ENCODE results near the gene KDM4B. TPM values are rescaled to one million over a fixed set of nuclear protein-coding genes. Genes with fewer than 3 reads are reported as not detected.
"Not testable (repeated sequence)": the region's sequence is repeated elsewhere in the genome, so short reads cannot be mapped to it uniquely, and the experiment has no call there.

Gene KDM4B
- total RNA-seq, 2 donors from 2014 or later, result 57.0 to 63.1 TPM

DNA sequence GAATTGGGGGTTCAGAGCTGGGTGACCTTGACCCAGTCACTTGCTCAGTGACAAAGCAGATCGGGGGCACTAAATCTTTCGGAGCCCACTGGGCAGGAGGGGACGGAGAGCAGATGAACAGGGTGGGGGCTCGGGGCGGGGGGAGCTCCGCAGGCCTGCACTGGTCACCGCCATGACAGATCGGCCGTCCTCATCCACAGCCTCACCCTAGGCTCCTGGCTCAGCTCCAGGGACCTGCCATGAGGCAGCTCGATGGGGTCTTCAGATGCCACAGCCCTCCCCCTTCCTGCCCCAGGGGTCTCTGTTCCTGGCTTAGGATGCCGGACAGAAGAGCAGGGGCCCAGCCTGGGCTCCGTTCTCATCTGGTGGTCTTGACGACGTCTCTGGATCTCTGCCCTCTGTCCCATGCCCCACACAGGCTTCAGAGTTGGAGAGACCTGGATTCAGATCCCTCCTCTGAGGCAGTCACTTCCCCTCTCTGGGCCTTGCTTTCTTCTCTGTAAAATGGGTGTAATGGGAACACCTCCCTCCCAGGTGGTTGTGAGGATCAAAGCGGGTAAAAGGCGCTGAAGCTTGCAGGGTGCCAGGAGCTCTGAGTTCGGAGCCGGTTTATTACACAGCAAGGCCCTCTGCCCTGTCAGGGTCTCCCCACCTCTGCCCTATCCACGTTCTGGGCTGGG lies 3.0 kb downstream of the KDM4B start:
- no peaks in the 10 kb centered on the region for H3K27me3 Mint-ChIP-seq
- peak overlapping the region; percentile 53 for H3K4me3 Mint-ChIP-seq
- peaks cover 40 to 44% of the 10 kb centered on the region in 2 donors for H3K4me1 Mint-ChIP-seq (ENCODE audit: low read depth in 2 of 2)
- DNase-seq (ENCODE audit: low spot score) (peak; percentile 56), ATAC-seq (no peak)
- no peaks in the 10 kb centered on the region for H3K36me3 Mint-ChIP-seq
- peak overlapping the region in 1 of 2 donors; percentile 43 for H3K27ac Mint-ChIP-seq
- H3K9me3 Mint-ChIP-seq, result no peaks in the 10 kb centered on the region

- no peak for ATAC-seq
Observed at GRCh38 chr19:4972509-4973230, 3.8 kb downstream of the KDM4B start.

GRCh38 chr19:4974880-4975469 lies 6.1 kb downstream of the KDM4B start:
- peak overlapping the region; percentile 10 for H3K4me3 Mint-ChIP-seq
- H3K9me3 Mint-ChIP-seq, result no peaks in the 10 kb centered on the region
- peak overlapping the region in 1 of 2 donors; percentile 54 for H3K27ac Mint-ChIP-seq
- H3K4me1 Mint-ChIP-seq (ENCODE audit: low read depth in 2 of 2), result peaks cover 37 to 43% of the 10 kb centered on the region in 2 donors
- ATAC-seq (no peak), DNase-seq (ENCODE audit: low spot score) (no peak)
- no peaks in the 10 kb centered on the region for H3K27me3 Mint-ChIP-seq
- H3K36me3 Mint-ChIP-seq, result no peaks in the 10 kb centered on the region

More at GRCh38 chr19:4972509-4973230, 3.8 kb downstream of the KDM4B start:
- H3K27ac Mint-ChIP-seq, result peak overlapping the region in 1 of 2 donors; percentile 43
- H3K9me3 Mint-ChIP-seq, result no peaks in the 10 kb centered on the region
- no peak overlapping the region for H3K4me3 Mint-ChIP-seq
- H3K27me3 Mint-ChIP-seq, result no peaks in the 10 kb centered on the region
- H3K36me3 Mint-ChIP-seq, result no peaks in the 10 kb centered on the region
- peaks cover 43 to 47% of the 10 kb centered on the region in 2 donors for H3K4me1 Mint-ChIP-seq (ENCODE audit: low read depth in 2 of 2)
- peak; percentile 29 for DNase-seq (ENCODE audit: low spot score)

DNA sequence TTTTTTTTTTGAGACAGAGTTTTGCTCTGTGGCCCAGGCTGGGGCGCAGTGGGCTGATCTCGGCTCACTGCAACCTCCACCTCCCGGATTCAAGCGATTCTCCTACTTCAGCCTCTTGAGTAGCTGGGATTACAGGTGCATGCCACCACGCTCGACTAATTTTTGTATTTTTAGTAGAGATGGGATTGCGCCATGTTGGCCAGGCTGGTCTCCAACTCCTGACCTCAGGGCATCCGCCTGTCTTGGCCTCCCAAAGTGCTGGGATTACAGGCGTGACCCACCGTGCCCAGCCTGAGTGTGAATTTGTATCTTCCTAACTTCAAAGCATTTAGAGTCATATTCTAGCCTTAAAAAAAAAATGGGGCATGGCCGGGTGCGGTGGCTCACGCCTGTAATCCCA lies 6.7 kb downstream of the KDM4B start:
- H3K9me3 Mint-ChIP-seq, H3K36me3 Mint-ChIP-seq, H3K4me3 Mint-ChIP-seq, H3K27me3 Mint-ChIP-seq, ATAC-seq: not testable (repeated sequence)
- peak; percentile 40 for DNase-seq (ENCODE audit: low spot score)
- H3K27ac Mint-ChIP-seq, result peak overlapping the region in 1 of 2 donors; percentile 89
- H3K4me1 Mint-ChIP-seq (ENCODE audit: low read depth in 2 of 2), result peaks cover 31 to 40% of the 10 kb centered on the region in 2 donors

DNA sequence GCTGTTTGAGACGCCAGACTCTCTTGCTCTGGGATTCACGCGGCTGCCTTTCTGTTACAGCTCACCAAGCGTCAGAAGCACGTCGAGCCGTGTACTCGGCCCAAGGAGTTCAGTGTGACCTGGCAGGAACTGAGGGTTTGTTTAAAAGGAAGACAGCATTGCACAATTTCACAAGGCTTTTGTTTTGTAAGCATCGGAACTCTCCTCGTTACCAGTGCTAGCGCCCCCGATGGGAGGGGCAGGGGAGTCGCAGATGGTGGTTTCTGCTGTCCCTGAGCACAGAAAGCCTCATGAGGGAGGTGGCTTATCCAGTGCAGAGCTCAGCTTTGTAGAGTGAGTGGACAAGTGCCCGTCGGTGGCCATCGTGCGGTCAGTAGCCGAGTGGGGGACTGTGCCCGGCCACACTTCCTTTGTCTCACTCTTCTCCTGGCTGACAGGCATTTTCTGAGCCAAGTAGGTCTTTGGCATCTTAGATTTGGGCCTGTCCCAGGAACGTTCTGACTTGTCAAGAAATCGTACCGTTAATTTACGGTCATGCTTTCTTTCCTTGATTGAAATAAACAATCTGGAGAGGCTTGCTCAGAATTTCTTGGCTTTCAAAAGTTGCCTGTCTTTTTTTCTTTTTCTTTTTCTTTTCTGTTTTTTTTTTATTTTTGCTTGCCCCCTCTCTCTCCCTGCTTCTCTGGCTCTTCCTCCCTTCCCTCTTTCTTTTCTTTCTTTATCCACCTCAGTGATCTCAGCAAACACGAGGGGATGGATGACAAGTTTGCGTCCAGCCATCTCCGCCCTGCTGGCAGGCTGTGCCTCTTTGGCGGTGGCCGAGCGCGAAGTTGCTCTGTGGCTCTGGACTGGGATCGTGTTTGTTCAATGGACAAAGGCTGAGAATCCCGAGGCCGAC lies 7.7 kb downstream of the KDM4B start:
- peak overlapping the region; percentile 67 to 89 for H3K27ac Mint-ChIP-seq
- H3K27me3 Mint-ChIP-seq, result no peaks in the 10 kb centered on the region
- peak; percentile 85 to 91 for ATAC-seq
- DNase-seq (ENCODE audit: low spot score), result peak; percentile 84
- H3K9me3 Mint-ChIP-seq, result no peaks in the 10 kb centered on the region
- H3K4me1 Mint-ChIP-seq (ENCODE audit: low read depth in 2 of 2), result peaks cover 20 to 30% of the 10 kb centered on the region in 2 donors
- H3K36me3 Mint-ChIP-seq, result no peaks in the 10 kb centered on the region
- H3K4me3 Mint-ChIP-seq, result peak overlapping the region; percentile 64

DNA sequence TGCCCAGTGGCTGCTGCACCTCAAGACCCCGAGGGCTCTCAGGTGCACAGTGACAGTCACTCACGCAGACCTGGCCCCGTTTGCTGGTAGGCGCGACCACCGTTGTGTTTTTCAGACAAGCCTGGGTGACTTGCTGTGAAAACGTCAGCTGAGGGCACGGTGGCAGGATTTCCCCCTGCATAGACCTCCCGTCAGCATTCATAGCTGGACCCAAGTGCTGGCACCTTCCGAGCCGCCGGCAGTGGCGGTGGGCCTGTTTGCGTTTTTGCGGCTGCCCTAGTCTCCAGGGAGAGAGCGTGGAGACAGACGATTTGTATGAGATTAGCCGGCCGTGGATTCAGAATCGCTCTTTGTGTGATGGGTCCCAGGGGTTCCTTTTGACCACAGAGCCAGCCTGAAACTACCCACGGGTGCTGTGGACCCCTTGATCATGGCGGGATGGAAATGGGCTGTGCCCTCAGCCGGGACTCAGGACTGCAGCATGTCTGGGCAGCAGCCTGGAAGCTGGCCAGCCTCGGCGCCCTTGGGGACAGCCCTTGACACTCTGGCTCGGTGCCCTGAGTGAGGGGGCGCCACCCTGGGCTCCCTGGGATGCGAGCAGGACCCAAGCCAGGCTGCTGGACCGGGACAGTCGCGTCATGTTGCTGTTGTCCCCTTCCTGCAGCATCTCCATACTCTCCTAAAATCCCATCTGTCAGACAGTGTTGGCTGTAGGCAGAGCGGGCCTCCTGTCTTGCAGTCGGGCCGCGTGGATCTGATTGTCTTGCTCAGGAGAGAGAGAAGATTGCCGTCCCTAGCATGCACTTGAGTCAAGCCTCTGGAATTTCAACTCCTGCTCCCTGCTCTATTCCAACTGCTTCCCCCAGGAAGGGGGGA lies 8.6 kb downstream of the KDM4B start:
- ATAC-seq, result no peak
- peak overlapping the region; percentile 64 for H3K4me3 Mint-ChIP-seq
- no peaks in the 10 kb centered on the region for H3K27me3 Mint-ChIP-seq

DNA sequence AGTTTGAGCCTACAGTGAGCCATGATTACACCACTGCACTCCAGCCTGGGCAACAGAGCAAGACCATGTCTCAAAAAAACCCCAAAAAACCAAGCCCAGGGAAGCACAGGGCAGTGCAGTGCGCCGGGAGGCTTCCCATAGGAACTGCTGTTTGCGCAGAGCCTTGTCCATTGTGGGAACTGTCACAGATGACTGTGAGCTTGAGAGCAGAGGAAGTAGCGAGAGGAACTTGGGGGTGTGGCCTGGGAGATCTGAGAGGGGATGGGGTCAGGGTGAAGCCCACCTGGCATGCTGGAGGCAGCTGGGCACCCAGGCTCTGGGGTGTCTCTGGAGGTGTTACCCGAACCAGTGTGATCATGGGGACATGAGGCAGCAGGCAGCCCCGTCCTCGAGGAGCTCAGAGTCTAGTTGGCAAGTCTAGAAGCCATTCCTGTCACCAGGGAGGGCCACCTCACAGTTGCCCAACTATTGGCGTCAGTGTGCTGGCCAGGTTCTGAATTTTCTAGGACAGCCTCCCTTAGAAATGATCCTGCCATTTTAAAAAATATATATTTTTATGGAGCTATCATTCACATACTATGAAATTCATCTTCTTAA lies 10.4 kb downstream of the KDM4B start:
- ATAC-seq, result no peak
- Mint-ChIP-seq H3K36me3 (no peaks in the 10 kb centered on the region), H3K4me1 (ENCODE audit: low read depth in 2 of 2) (peaks cover 15 to 30% of the 10 kb centered on the region in 2 donors), H3K27me3 (no peaks in the 10 kb centered on the region), H3K9me3 (no peaks in the 10 kb centered on the region), H3K27ac (no peak overlapping the region), H3K4me3 (no peak overlapping the region)
- peak; percentile 28 for DNase-seq (ENCODE audit: low spot score)

More for the DNA sequence above, 8.6 kb downstream of the KDM4B start:
- Mint-ChIP-seq H3K9me3 (no peaks in the 10 kb centered on the region), H3K4me1 (ENCODE audit: low read depth in 2 of 2) (peaks cover 15 to 28% of the 10 kb centered on the region in 2 donors), H3K36me3 (no peaks in the 10 kb centered on the region), H3K27ac (peak overlapping the region in 1 of 2 donors; percentile 89)
- peak; percentile 54 for DNase-seq (ENCODE audit: low spot score)

DNA sequence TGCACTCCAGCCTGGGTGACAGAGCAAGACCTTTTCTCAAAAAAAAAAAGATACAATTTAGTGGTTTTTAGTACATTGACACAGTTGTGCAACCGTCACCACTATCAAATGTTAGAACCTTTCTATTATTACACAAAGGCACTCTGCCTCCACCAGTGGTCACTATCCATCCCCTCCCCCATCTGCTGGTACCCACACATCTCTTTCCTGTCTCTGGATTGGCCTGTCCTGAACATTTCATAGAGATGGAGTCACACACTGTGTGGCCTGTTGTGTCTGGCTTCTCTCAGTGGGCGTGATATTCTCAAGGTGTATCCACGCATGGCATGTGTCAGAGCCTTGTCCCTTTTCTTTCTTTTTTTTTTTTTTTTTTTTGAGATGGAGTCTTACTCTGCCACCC lies 11.2 kb downstream of the KDM4B start:
- Mint-ChIP-seq H3K27me3 (no peaks in the 10 kb centered on the region), H3K4me3 (no peak overlapping the region), H3K36me3 (no peaks in the 10 kb centered on the region), H3K27ac (no peak overlapping the region), H3K9me3 (no peaks in the 10 kb centered on the region), H3K4me1 (ENCODE audit: low read depth in 2 of 2) (peaks cover 15 to 26% of the 10 kb centered on the region in 2 donors)
- ATAC-seq, result no peak
- DNase-seq (ENCODE audit: low spot score), result peak; percentile 49

GRCh38 chr19:4980838-4981680 lies 12.1 kb downstream of the KDM4B start:
- Mint-ChIP-seq H3K9me3 (no peaks in the 10 kb centered on the region), H3K36me3 (no peaks in the 10 kb centered on the region), H3K27me3 (no peaks in the 10 kb centered on the region), H3K4me1 (ENCODE audit: low read depth in 2 of 2) (peaks cover 19 to 26% of the 10 kb centered on the region in 2 donors), H3K4me3 (no peak overlapping the region), H3K27ac (no peak overlapping the region)
- DNase-seq (ENCODE audit: low spot score), result peak; percentile 44
- no peak for ATAC-seq

DNA sequence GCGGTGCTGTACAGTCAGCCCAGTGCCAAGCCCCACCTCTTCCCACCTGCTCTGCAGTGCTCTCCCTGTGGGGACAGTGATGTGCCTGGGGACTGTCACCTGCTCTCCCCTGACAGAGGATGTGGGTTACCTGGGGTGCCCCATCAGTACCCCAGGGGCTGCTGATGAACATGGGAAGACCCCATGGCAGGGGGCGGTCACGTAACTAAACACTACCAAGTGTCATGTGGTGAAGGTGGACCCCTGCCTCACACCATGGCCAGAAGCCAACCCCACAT lies 12.7 kb downstream of the KDM4B start:
- no peaks in the 10 kb centered on the region for H3K9me3 Mint-ChIP-seq
- no peak overlapping the region for H3K27ac Mint-ChIP-seq
- H3K27me3 Mint-ChIP-seq, result no peaks in the 10 kb centered on the region
- peaks cover 15 to 25% of the 10 kb centered on the region in 2 donors for H3K4me1 Mint-ChIP-seq (ENCODE audit: low read depth in 2 of 2)
- no peak overlapping the region for H3K4me3 Mint-ChIP-seq
- no peak for ATAC-seq
- H3K36me3 Mint-ChIP-seq, result no peaks in the 10 kb centered on the region
- peak; percentile 57 for DNase-seq (ENCODE audit: low spot score)

GRCh38 chr19:4983346-4984105 lies 14.6 kb downstream of the KDM4B start:
- Mint-ChIP-seq H3K36me3 (no peaks in the 10 kb centered on the region), H3K4me3 (no peak overlapping the region), H3K27me3 (no peaks in the 10 kb centered on the region), H3K27ac (no peak overlapping the region), H3K9me3 (no peaks in the 10 kb centered on the region), H3K4me1 (ENCODE audit: low read depth in 2 of 2) (peaks cover 17 to 31% of the 10 kb centered on the region in 2 donors)
- DNase-seq (ENCODE audit: low spot score), result peak; percentile 28
- no peak for ATAC-seq

Data from natural killer cell treated with Interleukin-12 subunit alpha and Interleukin-12 subunit beta and Interleukin-15 and Interleukin-18, amount 100 ng/mL, for 72 hours (primary cell).